HG03097 (cell line): ENCODE results near the gene P2RX6.
"Not testable (repeated sequence)": the region's sequence is repeated elsewhere in the genome, so short reads cannot be mapped to it uniquely, and the experiment has no call there.

ENCODE experiments used
- ATAC-seq: cut with Tn5 transposase; IDR thresholded peaks from one replicate; pipeline ENCODE4 v1.9.1; 2021; ENCODE audit not compliant: unreplicated experiment, low FRiP score

The P2RX6 gene

GRCh38 chr22:21030621-21031544 is 15.9 kb downstream of the P2RX6 start:
- ATAC-seq: no peak

GRCh38 chr22:21031545-21032036 is 16.6 kb downstream of the P2RX6 start:
- ATAC-seq: no peak

- ATAC-seq: no peak
Observed at GRCh38 chr22:21032037-21032867, 17.3 kb downstream of the P2RX6 start, which contains the start of gene SLC7A4. Gene SLC7A4 (minus strand): TSS chr22:21032561. CDS start chr22:21031812, 749 bp downstream.

GRCh38 chr22:21032868-21033688 is 18.1 kb downstream of the P2RX6 start:
- ATAC-seq: no peak

GRCh38 chr22:21033895-21034294 is 18.9 kb downstream of the P2RX6 start:
- ATAC-seq: no peak

GRCh38 chr22:21034989-21035388 is 20.0 kb downstream of the P2RX6 start:
- no peak for ATAC-seq

GRCh38 chr22:21038405-21038804 is 23.4 kb downstream of the P2RX6 start:
- ATAC-seq: no peak

GRCh38 chr22:21039158-21039557 is 24.2 kb downstream of the P2RX6 start:
- ATAC-seq: not testable (repeated sequence)

- no peak for ATAC-seq
Observed at GRCh38 chr22:21041937-21042336, 27.0 kb downstream of the P2RX6 start.

GRCh38 chr22:21042978-21043859 is 28.3 kb downstream of the P2RX6 start:
- no peak for ATAC-seq

GRCh38 chr22:21043860-21044535 is 29.0 kb downstream of the P2RX6 start:
- no peak for ATAC-seq

- no peak for ATAC-seq
Observed at GRCh38 chr22:21044931-21045584, 30.1 kb downstream of the P2RX6 start.

GRCh38 chr22:21045585-21046294 is 30.8 kb downstream of the P2RX6 start, which contains the start of gene LRRC74B:
Gene LRRC74B (plus strand): TSS chr22:21045946. CDS start chr22:21045987, 41 bp downstream.
- ATAC-seq: no peak

GRCh38 chr22:21047035-21047661 is 32.2 kb downstream of the P2RX6 start:
- ATAC-seq: no peak

- ATAC-seq: no peak
Observed at GRCh38 chr22:21047730-21048129, 32.8 kb downstream of the P2RX6 start.

- ATAC-seq: not testable (repeated sequence)
Observed at GRCh38 chr22:21048448-21048847, 33.5 kb downstream of the P2RX6 start.

GRCh38 chr22:21048965-21049364 is 34.0 kb downstream of the P2RX6 start:
- ATAC-seq: not testable (repeated sequence)
